Activated CD4-positive, alpha-beta T cell treated with anti-CD3 and anti-CD28 coated beads, Interleukin-2, amount 50 U/mL, for 16 hours (primary cell): Measurements from ENCODE around the gene SAMD10.
"Not testable (repeated sequence)": the region's sequence is repeated elsewhere in the genome, so short reads cannot be mapped to it uniquely, and the experiment has no call there.

ENCODE experiments used
- DNase-seq: peaks from one replicate; pipeline ENCODE4 v3.0.0-alpha.2; 2020

SAMD10 gene

GRCh38 chr20:63940472-63941266, 38.8 kb downstream of the SAMD10 start:
- DNase-seq, result no peak

- DNase-seq, result no peak
Measured at GRCh38 chr20:63940071-63940471, 39.4 kb downstream of the SAMD10 start.

GRCh38 chr20:63939061-63939935, 40.1 kb downstream of the SAMD10 start:
- no peak for DNase-seq

- no peak for DNase-seq
Measured at GRCh38 chr20:63937596-63937995, 41.8 kb downstream of the SAMD10 start.

GRCh38 chr20:63935447-63935846, 44.0 kb downstream of the SAMD10 start:
- DNase-seq, result no peak

GRCh38 chr20:63934271-63935068, 45.0 kb downstream of the SAMD10 start:
- DNase-seq, result no peak

GRCh38 chr20:63933646-63934045, 45.8 kb downstream of the SAMD10 start:
- no peak for DNase-seq

- no peak for DNase-seq
Measured at GRCh38 chr20:63932606-63933160, 46.8 kb downstream of the SAMD10 start.

- DNase-seq, result no peak
Measured at GRCh38 chr20:63931735-63932134, 47.7 kb downstream of the SAMD10 start.

GRCh38 chr20:63930971-63931553, 48.4 kb downstream of the SAMD10 start:
- DNase-seq, result no peak

- not testable (repeated sequence) for DNase-seq
Measured at GRCh38 chr20:63929473-63929883, 50.0 kb downstream of the SAMD10 start.

GRCh38 chr20:63929071-63929470, 50.4 kb downstream of the SAMD10 start:
- DNase-seq, result no peak

GRCh38 chr20:63926298-63926697, 53.1 kb downstream of the SAMD10 start:
- no peak for DNase-seq

- no peak for DNase-seq
Measured at GRCh38 chr20:63924241-63924640, 55.2 kb downstream of the SAMD10 start.
